NCI-H2196 (cell line): ENCODE measurements around the gene RGL4.

Source experiments
- DNase-seq: peaks from one replicate; lab custom pipeline; 2025; ENCODE audit not compliant: unreplicated experiment; lab: John Stamatoyannopoulos, UW

Gene RGL4

GRCh38 chr22:23697031-23697970 lies 6.5 kb downstream of the RGL4 start:
- DNase-seq: no peak

GRCh38 chr22:23698094-23698493 lies 7.3 kb downstream of the RGL4 start:
- DNase-seq: no peak

- DNase-seq: no peak
These were observed 7.9 kb downstream of the RGL4 start for GRCh38 chr22:23698673-23699235.

- DNase-seq: no peak
These were observed 9.9 kb downstream of the RGL4 start for GRCh38 chr22:23700706-23701105.

- no peak for DNase-seq
These were observed 13.2 kb downstream of the RGL4 start for GRCh38 chr22:23704062-23704461.

GRCh38 chr22:23704829-23705228 lies 14.0 kb downstream of the RGL4 start:
- DNase-seq: no peak

GRCh38 chr22:23705358-23705757 lies 14.5 kb downstream of the RGL4 start:
- DNase-seq: no peak

GRCh38 chr22:23708270-23708669 lies 17.5 kb downstream of the RGL4 start:
- DNase-seq: no peak

- DNase-seq: no peak
These were observed 18.3 kb downstream of the RGL4 start for GRCh38 chr22:23709107-23709506.

- DNase-seq: no peak
These were observed 21.4 kb downstream of the RGL4 start for GRCh38 chr22:23712256-23712655.

GRCh38 chr22:23713696-23714595 lies 23.1 kb downstream of the RGL4 start:
- DNase-seq: no peak

- no peak for DNase-seq
These were observed 24.1 kb downstream of the RGL4 start for GRCh38 chr22:23714596-23715578.

GRCh38 chr22:23715806-23716375 lies 25.1 kb downstream of the RGL4 start:
- no peak for DNase-seq

- peak; percentile 73 for DNase-seq
These were observed 26.3 kb downstream of the RGL4 start for GRCh38 chr22:23716811-23717801.

GRCh38 chr22:23718371-23719165 lies 27.8 kb downstream of the RGL4 start:
- peak; percentile 0 for DNase-seq

- DNase-seq: no peak
These were observed 30.0 kb downstream of the RGL4 start for GRCh38 chr22:23720855-23721254.

GRCh38 chr22:23722160-23722559 lies 31.3 kb downstream of the RGL4 start:
- DNase-seq: no peak

- DNase-seq: no peak
These were observed 31.9 kb downstream of the RGL4 start for GRCh38 chr22:23722724-23723123.
